NT2/D1 (cell line): ENCODE data around the gene GALK1.

Source experiments
- DNase-seq: peaks from one replicate; pipeline ENCODE4 v3.0.0-alpha.2; 2011; ENCODE audit warnings: low read depth, low spot score
- H3K27me3 ChIP-seq: 2 replicates; pipeline ENCODE4 v1.6.0; 2011; ENCODE audit warnings: mild to moderate bottlenecking; ENCODE audit not compliant: insufficient read length, insufficient read depth
- H3K36me3 ChIP-seq: 2 replicates; pipeline ENCODE4 v1.6.1; 2011; ENCODE audit warnings: mild to moderate bottlenecking, low read length, mixed read lengths; ENCODE audit not compliant: insufficient read depth, insufficient read length
- H3K4me1 ChIP-seq: 2 replicates; pipeline ENCODE4 v1.5.1; 2011; ENCODE audit not compliant: insufficient read depth, insufficient read length
- H3K4me3 ChIP-seq: 2 replicates; pipeline ENCODE4 v1.5.1; 2011; ENCODE audit warnings: low read depth; ENCODE audit not compliant: insufficient read length
- H3K9ac ChIP-seq: 2 replicates; pipeline ENCODE4 v1.6.0; 2011; ENCODE audit warnings: low read depth; ENCODE audit not compliant: insufficient read length
- H3K9me3 ChIP-seq: 2 replicates; pipeline ENCODE4 v1.5.1; 2011; ENCODE audit warnings: mild to moderate bottlenecking, low read length; ENCODE audit not compliant: insufficient read depth
- SUZ12 ChIP-seq: IDR thresholded peaks from 2 replicates; pipeline ENCODE4 v1.6.1; 2011; ENCODE audit not compliant: insufficient read length, insufficient read depth; ENCODE audit errors: extremely low read depth
- YY1 ChIP-seq: IDR thresholded peaks from 2 replicates; pipeline ENCODE4 v1.6.1; 2011; ENCODE audit not compliant: insufficient read length, insufficient read depth
- ZNF274 ChIP-seq: IDR thresholded peaks from 2 replicates; pipeline ENCODE4 v1.6.1; 2011; ENCODE audit warnings: mild to moderate bottlenecking, low read depth, low read length

The GALK1 gene

DNA sequence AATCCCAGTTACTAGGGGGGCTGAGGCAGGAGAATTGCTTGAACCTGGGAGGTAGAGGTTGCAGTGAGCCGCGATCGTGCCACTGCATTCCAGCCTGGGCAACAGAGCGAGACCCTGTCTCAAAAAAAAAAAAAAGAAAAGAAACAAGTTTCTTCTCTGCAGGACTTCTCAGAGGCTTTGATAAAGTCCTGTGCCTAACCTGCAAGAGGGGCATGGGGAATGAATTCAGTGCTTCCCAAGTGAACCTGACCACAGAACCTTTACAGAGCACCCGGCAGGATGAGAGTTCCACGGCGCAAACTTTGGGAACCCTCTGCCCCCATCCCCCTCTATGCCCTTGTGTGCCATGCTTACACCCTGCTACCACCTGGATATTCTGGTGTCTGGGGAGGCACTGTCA is 25.8 kb downstream of the GALK1 start:
- Histone ChIP-seq H3K9ac (no peak overlapping the region), H3K4me3 (no peak overlapping the region)
- TF ChIP-seq SUZ12: no peak
- TF ChIP-seq ZNF274: no peak
- no peak for TF ChIP-seq YY1

DNA sequence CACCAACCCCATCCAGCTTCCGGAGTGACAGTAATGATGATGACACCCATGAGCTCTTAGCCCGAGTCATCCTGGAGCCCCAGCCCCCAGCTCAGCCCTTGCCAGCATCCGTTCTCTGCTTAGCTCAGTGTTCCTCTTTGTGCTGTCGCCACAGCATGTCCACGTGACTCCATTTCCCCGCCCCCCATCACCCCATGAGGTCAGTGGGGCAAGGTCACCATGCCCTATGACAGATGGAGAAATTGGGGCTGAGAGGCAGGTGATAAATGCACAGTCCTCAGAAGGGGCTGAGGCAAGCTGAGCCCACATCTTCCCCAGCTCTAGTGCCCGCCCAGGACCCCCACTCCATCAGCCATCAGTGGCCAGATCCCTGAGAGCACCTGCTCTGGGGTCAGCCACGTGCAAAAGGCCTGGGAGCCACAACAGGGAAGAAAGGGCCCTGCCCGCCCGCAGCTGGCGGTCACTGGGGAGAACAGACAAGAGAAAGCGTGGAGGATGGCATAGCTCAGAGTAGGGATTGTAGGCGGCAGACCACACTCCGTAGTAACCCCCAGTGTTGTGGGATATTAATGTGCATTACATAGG is 26.7 kb downstream of the GALK1 start:
- no peak overlapping the region for H3K9ac ChIP-seq
- DNase-seq: no peak

More for the DNA sequence above, 25.8 kb downstream of the GALK1 start:
- Histone ChIP-seq H3K27me3 (no peaks in the 10 kb centered on the region), H3K4me1 (peaks cover 3% of the 10 kb centered on the region), H3K9me3 (no peaks in the 10 kb centered on the region), H3K36me3 (no peaks in the 10 kb centered on the region)
- no peak for DNase-seq

DNA sequence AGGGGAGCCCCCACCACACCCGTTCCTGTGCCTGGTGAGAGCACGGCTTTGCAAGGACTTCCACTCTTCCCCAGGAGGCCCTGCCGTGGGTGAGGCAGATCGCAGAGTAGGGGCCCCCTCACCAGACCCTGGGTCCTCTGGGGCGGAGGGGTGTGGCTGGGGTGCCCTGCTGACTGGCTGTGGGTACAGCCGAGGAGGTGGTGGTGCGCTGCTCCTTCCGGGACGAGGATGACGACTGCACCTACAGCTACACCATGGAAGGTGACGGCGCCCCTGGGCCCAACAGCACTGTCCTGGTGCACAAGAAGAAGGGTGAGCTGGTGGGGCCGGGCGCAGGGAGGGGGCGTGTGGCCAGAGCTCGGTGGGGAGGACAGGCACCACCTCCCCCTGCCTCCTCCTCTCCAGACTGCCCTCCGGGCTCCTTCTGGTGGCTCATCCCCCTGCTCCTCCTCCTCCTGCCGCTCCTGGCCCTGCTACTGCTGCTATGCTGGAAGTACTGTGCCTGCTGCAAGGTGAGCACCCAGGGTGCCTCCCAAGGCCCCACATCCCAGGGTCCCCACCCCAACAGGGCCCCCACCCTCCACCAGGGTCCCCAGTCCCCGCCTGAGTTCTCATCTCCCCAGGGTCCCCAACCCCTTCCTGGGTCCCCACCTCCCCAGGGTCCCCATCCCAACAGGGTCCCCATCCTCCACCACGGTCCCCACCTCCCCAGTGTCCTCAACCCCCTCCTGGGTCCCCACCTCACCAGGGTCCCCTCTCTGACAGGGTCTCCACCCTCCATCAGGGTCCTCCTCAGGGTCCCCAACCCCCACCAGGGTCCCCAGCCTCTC is 27.6 kb downstream of the GALK1 start:
- Histone ChIP-seq H3K9ac (no peak overlapping the region), H3K4me3 (no peak overlapping the region), H3K4me1 (peaks cover 5% of the 10 kb centered on the region), H3K36me3 (no peaks in the 10 kb centered on the region), H3K27me3 (no peaks in the 10 kb centered on the region), H3K9me3 (no peaks in the 10 kb centered on the region)
- TF ChIP-seq ZNF274 (no peak), SUZ12 (no peak), YY1 (no peak)
- no peak for DNase-seq

More for the DNA sequence above, 26.7 kb downstream of the GALK1 start:
- Histone ChIP-seq H3K4me1 (peaks cover 5% of the 10 kb centered on the region), H3K9me3 (no peaks in the 10 kb centered on the region), H3K36me3 (no peaks in the 10 kb centered on the region), H3K27me3 (no peaks in the 10 kb centered on the region), H3K4me3 (no peak overlapping the region)
- TF ChIP-seq SUZ12 (no peak), YY1 (no peak), ZNF274 (no peak)

- Histone ChIP-seq H3K9ac (no peak overlapping the region), H3K36me3 (no peaks in the 10 kb centered on the region), H3K4me1 (peaks cover 2% of the 10 kb centered on the region), H3K27me3 (no peaks in the 10 kb centered on the region), H3K9me3 (no peaks in the 10 kb centered on the region), H3K4me3 (no peak overlapping the region)
- no peak for DNase-seq
- TF ChIP-seq YY1: no peak
- no peak for TF ChIP-seq SUZ12
- no peak for TF ChIP-seq ZNF274
Measured at GRCh38 chr17:75736173-75736835, 28.7 kb downstream of the GALK1 start.

- Histone ChIP-seq H3K27me3 (no peaks in the 10 kb centered on the region), H3K36me3 (no peaks in the 10 kb centered on the region), H3K9ac (no peak overlapping the region), H3K9me3 (no peaks in the 10 kb centered on the region), H3K4me3 (no peak overlapping the region), H3K4me1 (peaks cover 2% of the 10 kb centered on the region)
- DNase-seq: no peak
- TF ChIP-seq SUZ12: no peak
- TF ChIP-seq YY1: no peak
- TF ChIP-seq ZNF274: no peak
Measured at GRCh38 chr17:75734674-75735294, 30.2 kb downstream of the GALK1 start.

GRCh38 chr17:75733471-75733870 is 31.5 kb downstream of the GALK1 start:
- Histone ChIP-seq H3K36me3 (no peaks in the 10 kb centered on the region), H3K27me3 (no peaks in the 10 kb centered on the region), H3K9ac (no peak overlapping the region), H3K4me1 (peaks cover 2% of the 10 kb centered on the region), H3K9me3 (no peaks in the 10 kb centered on the region), H3K4me3 (no peak overlapping the region)
- DNase-seq: no peak
- TF ChIP-seq ZNF274: no peak
- TF ChIP-seq SUZ12: no peak
- TF ChIP-seq YY1: no peak
